SKM-1 treated with dmso at 0.1 percent for 144 hours (cell line): ENCODE results near the gene AURKAIP1.

Source experiments
- DNase-seq: peaks from one replicate; lab custom pipeline; 2025; ENCODE audit not compliant: unreplicated experiment; lab: John Stamatoyannopoulos, UW

The AURKAIP1 gene

GRCh38 chr1:1348420-1349255 is 26.4 kb downstream of the AURKAIP1 start:
- no peak for DNase-seq

GRCh38 chr1:1347663-1348419 is 27.2 kb downstream of the AURKAIP1 start:
- no peak for DNase-seq

- no peak for DNase-seq
These were observed 27.9 kb downstream of the AURKAIP1 start for GRCh38 chr1:1347026-1347595.

- no peak for DNase-seq
These were observed 28.5 kb downstream of the AURKAIP1 start for GRCh38 chr1:1346501-1346890.

- DNase-seq: no peak
These were observed 29.0 kb downstream of the AURKAIP1 start for GRCh38 chr1:1345860-1346500.

- no peak for DNase-seq
These were observed 29.6 kb downstream of the AURKAIP1 start for GRCh38 chr1:1345384-1345783.

GRCh38 chr1:1344655-1345361 is 30.2 kb downstream of the AURKAIP1 start:
- peak; percentile 20 for DNase-seq

- DNase-seq: no peak
These were observed 31.1 kb downstream of the AURKAIP1 start for GRCh38 chr1:1343811-1344421.

GRCh38 chr1:1342584-1343115 is 32.4 kb downstream of the AURKAIP1 start:
- no peak for DNase-seq

- DNase-seq: no peak
These were observed 32.9 kb downstream of the AURKAIP1 start for GRCh38 chr1:1342061-1342562.

- DNase-seq: no peak
These were observed 33.4 kb downstream of the AURKAIP1 start for GRCh38 chr1:1341549-1342021.

- no peak for DNase-seq
These were observed 34.0 kb downstream of the AURKAIP1 start for GRCh38 chr1:1340791-1341548.

GRCh38 chr1:1340185-1340584 is 34.8 kb downstream of the AURKAIP1 start:
- DNase-seq: no peak

GRCh38 chr1:1338278-1338677 is 36.7 kb downstream of the AURKAIP1 start:
- no peak for DNase-seq

GRCh38 chr1:1337793-1338147 is 37.2 kb downstream of the AURKAIP1 start:
- no peak for DNase-seq

GRCh38 chr1:1336931-1337792 is 37.8 kb downstream of the AURKAIP1 start:
- no peak for DNase-seq

- no peak for DNase-seq
These were observed 38.6 kb downstream of the AURKAIP1 start for GRCh38 chr1:1336446-1336845.

- DNase-seq: no peak
These were observed 39.2 kb downstream of the AURKAIP1 start for GRCh38 chr1:1335792-1336248.
